Measurements from ENCODE around the gene UBN1.
"Not testable (repeated sequence)": the region's sequence is repeated elsewhere in the genome, so short reads cannot be mapped to it uniquely, and the experiment has no call there.

Gene UBN1

GRCh38 chr16:4913130-4913773, 66.0 kb downstream of the UBN1 start:
- DNase-seq, result no peak

- DNase-seq, result no peak
These were observed 66.7 kb downstream of the UBN1 start for GRCh38 chr16:4913774-4914525.

- no peak for DNase-seq
These were observed 67.4 kb downstream of the UBN1 start for GRCh38 chr16:4914528-4915225.

- DNase-seq, result no peak
These were observed 68.0 kb downstream of the UBN1 start for GRCh38 chr16:4915226-4915761.

GRCh38 chr16:4917117-4917516, 69.8 kb downstream of the UBN1 start:
- no peak for DNase-seq

- DNase-seq, result no peak
These were observed 71.5 kb downstream of the UBN1 start for GRCh38 chr16:4918781-4919251.

GRCh38 chr16:4920826-4921225, 73.5 kb downstream of the UBN1 start:
- DNase-seq, result no peak

GRCh38 chr16:4922721-4923342, 75.6 kb downstream of the UBN1 start:
- no peak for DNase-seq

GRCh38 chr16:4923853-4924252, 76.6 kb downstream of the UBN1 start:
- DNase-seq, result no peak

GRCh38 chr16:4924593-4925292, 77.5 kb downstream of the UBN1 start:
- DNase-seq, result no peak

- no peak for DNase-seq
These were observed 78.0 kb downstream of the UBN1 start for GRCh38 chr16:4925293-4925607.

- no peak for DNase-seq
These were observed 78.5 kb downstream of the UBN1 start for GRCh38 chr16:4925791-4926190.

- no peak for DNase-seq
These were observed 79.6 kb downstream of the UBN1 start for GRCh38 chr16:4926928-4927327.

GRCh38 chr16:4927661-4928060, 80.4 kb downstream of the UBN1 start:
- no peak for DNase-seq

GRCh38 chr16:4928227-4928626, 80.9 kb downstream of the UBN1 start:
- no peak for DNase-seq

GRCh38 chr16:4929619-4930018, 82.3 kb downstream of the UBN1 start:
- not testable (repeated sequence) for DNase-seq

GRCh38 chr16:4931381-4931780, 84.1 kb downstream of the UBN1 start:
- no peak for DNase-seq
